Cardiac muscle cell (in vitro differentiated cells and primary cell): ENCODE results near the gene CEP78. TPM values are rescaled to one million over a fixed set of nuclear protein-coding genes. Genes with fewer than 3 reads are reported as not detected.

Experiments used
- DNase-seq, 2 donors: peaks; one replicate each; pipeline versions ENCODE4 v3.0.0 to v3.0.0-alpha.2; 2010 to 2017; ENCODE audit warnings: low read depth in 1 of 2, low spot score in 1 of 2
- H3K27ac ChIP-seq: fragments of 200-600 bp; sonication (generic); 2 replicates; pipeline ENCODE4 v1.5.1; 2016
- H3K27me3 ChIP-seq: fragments of 200-600 bp; sonication (generic); 2 replicates; pipeline ENCODE4 v1.6.0; 2016; ENCODE audit warnings: control low read depth
- H3K36me3 ChIP-seq: fragments of 200-600 bp; sonication (generic); 2 replicates; pipeline ENCODE4 v1.5.1; 2016; ENCODE audit warnings: control low read depth
- H3K4me1 ChIP-seq: fragments of 200-600 bp; sonication (generic); 2 replicates; pipeline ENCODE4 v1.8.1; 2017; ENCODE audit warnings: low read depth, mild to moderate bottlenecking, mixed run types
- H3K4me3 ChIP-seq: fragments of 200-600 bp; sonication (generic); 2 replicates; pipeline ENCODE4 v1.5.1; 2016; ENCODE audit warnings: mild to moderate bottlenecking
- H3K9me3 ChIP-seq: fragments of 200-600 bp; sonication (generic); 2 replicates; pipeline ENCODE4 v1.5.1; 2017; ENCODE audit warnings: low read depth, mild to moderate bottlenecking, control low read depth
- CTCF ChIP-seq: IDR thresholded peaks from 2 replicates; pipeline ENCODE4 v1.5.1; 2012; ENCODE audit warnings: low read depth, mild to moderate bottlenecking, low read length
- polyA plus RNA-seq: library from polyadenylated mRNA; unstranded; fragments of >200 nt; fragmentation: Nextera tagmentation; extraction: Ambion mirVana; gene quantifications from 2 replicates; pipeline ENCODE4 v1.2.1, GENCODE V29; 2016
- total RNA-seq: library from RNA; depleted of rRNA; stranded (reverse); fragments of >200 nt; gene quantifications from 2 replicates; pipeline ENCODE4 v1.2.3, GENCODE V29; 2016

CEP78 gene
- total and polyA plus RNA-seq, 2 experiments from 2014 or later, result 14.7 to 31.9 TPM

DNA sequence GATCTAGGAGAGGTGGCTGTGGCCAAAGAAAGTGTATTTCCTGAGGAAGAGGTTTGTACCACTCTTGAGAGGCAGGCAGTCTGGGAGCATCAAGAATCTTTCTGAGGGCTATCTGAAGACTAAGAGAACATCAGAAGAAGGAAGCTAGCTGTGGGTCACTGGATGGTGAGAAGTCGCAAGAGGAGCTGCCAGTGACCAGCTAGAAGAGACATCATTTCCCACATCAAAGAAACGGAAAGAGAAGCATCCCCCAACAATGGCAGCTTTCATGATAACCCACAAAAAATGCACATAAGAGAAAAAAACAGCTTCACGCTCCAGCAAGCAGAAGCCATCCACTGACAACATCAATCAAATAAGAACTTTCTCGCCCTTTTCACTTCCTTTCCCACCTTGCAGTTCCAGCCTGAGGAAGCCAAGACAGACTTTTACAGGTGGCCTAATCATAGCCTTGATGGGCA lies 25.0 kb upstream of the CEP78 start:
- TF ChIP-seq CTCF, result no peak
- Histone ChIP-seq H3K9me3 (no peaks in the 10 kb centered on the region), H3K27ac (no peak overlapping the region), H3K4me3 (no peak overlapping the region), H3K36me3 (no peaks in the 10 kb centered on the region), H3K4me1 (no peaks in the 10 kb centered on the region), H3K27me3 (no peaks in the 10 kb centered on the region)
- no peak for DNase-seq

- H3K27ac ChIP-seq, result no peak overlapping the region
- peak in 1 of 2 donors; percentile 12 for DNase-seq
- H3K36me3 ChIP-seq, result no peaks in the 10 kb centered on the region
- no peaks in the 10 kb centered on the region for H3K9me3 ChIP-seq
- H3K27me3 ChIP-seq, result no peaks in the 10 kb centered on the region
- no peak overlapping the region for H3K4me3 ChIP-seq
- no peak for TF ChIP-seq CTCF
- H3K4me1 ChIP-seq, result no peaks in the 10 kb centered on the region
These were observed 23.0 kb upstream of the CEP78 start for GRCh38 chr9:78212868-78213267.

- H3K4me1 ChIP-seq, result no peaks in the 10 kb centered on the region
- no peak overlapping the region for H3K27ac ChIP-seq
- no peaks in the 10 kb centered on the region for H3K9me3 ChIP-seq
- no peaks in the 10 kb centered on the region for H3K36me3 ChIP-seq
- no peak overlapping the region for H3K4me3 ChIP-seq
- no peaks in the 10 kb centered on the region for H3K27me3 ChIP-seq
- peak; percentile 8 to 57 for DNase-seq
- TF ChIP-seq CTCF, result peak; percentile 36
These were observed 22.2 kb upstream of the CEP78 start for GRCh38 chr9:78213712-78214111.

DNA sequence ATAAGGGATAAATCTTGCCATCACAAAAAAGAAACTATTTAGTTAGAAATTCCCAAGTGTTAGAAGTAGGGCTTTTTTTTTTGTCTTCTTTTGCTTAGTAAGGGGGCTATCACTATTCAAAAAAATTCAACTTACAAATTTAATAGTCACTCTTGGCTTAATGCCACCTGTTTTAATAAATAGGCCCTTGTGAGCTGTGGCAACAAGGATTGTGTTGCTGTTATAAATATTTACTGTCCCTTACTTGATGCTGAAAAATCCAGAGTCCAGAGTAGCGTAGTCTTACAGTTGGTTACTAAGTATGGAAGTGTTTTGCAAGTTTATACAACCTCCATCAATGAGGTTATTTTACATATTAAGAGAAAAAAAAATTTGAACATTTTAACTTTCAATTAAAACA lies 21.4 kb upstream of the CEP78 start:
- Histone ChIP-seq H3K36me3 (no peaks in the 10 kb centered on the region), H3K9me3 (no peaks in the 10 kb centered on the region), H3K4me3 (no peak overlapping the region), H3K27ac (no peak overlapping the region), H3K27me3 (no peaks in the 10 kb centered on the region), H3K4me1 (no peaks in the 10 kb centered on the region)
- no peak for DNase-seq
- no peak for TF ChIP-seq CTCF

DNA sequence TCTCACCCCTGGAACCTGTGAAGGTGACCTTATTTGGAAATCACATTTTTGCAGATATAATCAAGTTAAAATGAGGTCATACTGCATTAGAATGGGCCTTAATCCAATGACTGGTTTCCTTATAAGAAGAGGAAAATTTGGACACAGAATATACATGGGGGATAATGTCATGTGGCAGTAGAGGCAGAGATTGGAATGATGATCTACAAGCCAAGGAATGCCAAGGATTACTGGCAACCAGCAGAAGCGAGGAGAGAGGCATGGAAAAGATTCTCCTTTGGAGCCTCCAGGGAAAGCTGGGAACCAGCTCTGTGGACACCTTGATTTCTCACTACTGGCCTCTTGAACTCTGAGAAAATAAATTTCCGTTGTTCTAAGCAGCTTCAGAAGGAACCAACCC lies 20.2 kb upstream of the CEP78 start:
- no peak for DNase-seq
- no peak for TF ChIP-seq CTCF

DNA sequence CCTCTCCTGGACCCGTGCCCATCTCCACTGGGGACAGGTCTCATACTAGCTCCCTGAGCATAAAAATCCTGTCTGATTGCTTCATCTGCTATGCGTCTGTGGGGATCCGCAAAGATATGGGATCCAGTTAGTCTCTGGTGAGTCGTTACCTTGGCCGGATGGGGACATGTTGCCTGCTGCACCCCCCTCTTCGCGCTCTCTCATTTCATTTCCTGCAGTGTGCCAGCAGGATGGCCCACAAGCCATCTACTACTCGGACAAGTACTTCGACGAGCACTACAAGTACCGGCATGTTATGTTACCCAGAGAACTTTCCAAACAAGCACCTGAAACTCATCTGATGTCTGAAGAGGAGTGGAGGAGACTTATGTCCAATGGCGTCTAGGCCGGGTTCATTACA lies 17.0 kb upstream of the CEP78 start:
- DNase-seq, result no peak
- Histone ChIP-seq H3K4me3 (no peak overlapping the region), H3K36me3 (no peaks in the 10 kb centered on the region), H3K27ac (no peak overlapping the region), H3K27me3 (no peaks in the 10 kb centered on the region), H3K9me3 (no peaks in the 10 kb centered on the region), H3K4me1 (no peaks in the 10 kb centered on the region)
- TF ChIP-seq CTCF, result no peak

More for the DNA sequence above, 20.2 kb upstream of the CEP78 start:
- H3K36me3 ChIP-seq, result no peaks in the 10 kb centered on the region
- H3K4me3 ChIP-seq, result no peak overlapping the region
- H3K27ac ChIP-seq, result no peak overlapping the region
- no peaks in the 10 kb centered on the region for H3K27me3 ChIP-seq
- H3K4me1 ChIP-seq, result no peaks in the 10 kb centered on the region
- no peaks in the 10 kb centered on the region for H3K9me3 ChIP-seq
